OCI-LY1 (cell line): ENCODE results near the gene METAP1D.

Source experiments
- EZH2 ChIP-seq: fragments of 200-600 bp; sonication (generic), shearing (Covaris generic); IDR thresholded peaks from 2 replicates; pipeline ENCODE4 v1.8.0; 2017; ENCODE audit warnings: borderline replicate concordance, mixed run types, mild to moderate bottlenecking, antibody characterized with exemption, low read length, moderate library complexity, mixed read lengths
- TF ChIP-seq, protein P1 (sequence below): fragments of 200-600 bp; sonication (generic), shearing (Covaris generic); IDR thresholded peaks from 2 replicates; pipeline ENCODE4 v1.5.1; 2017; ENCODE audit warnings: mild to moderate bottlenecking, antibody characterized with exemption, low read length, moderate library complexity, mixed read lengths

DNA sequence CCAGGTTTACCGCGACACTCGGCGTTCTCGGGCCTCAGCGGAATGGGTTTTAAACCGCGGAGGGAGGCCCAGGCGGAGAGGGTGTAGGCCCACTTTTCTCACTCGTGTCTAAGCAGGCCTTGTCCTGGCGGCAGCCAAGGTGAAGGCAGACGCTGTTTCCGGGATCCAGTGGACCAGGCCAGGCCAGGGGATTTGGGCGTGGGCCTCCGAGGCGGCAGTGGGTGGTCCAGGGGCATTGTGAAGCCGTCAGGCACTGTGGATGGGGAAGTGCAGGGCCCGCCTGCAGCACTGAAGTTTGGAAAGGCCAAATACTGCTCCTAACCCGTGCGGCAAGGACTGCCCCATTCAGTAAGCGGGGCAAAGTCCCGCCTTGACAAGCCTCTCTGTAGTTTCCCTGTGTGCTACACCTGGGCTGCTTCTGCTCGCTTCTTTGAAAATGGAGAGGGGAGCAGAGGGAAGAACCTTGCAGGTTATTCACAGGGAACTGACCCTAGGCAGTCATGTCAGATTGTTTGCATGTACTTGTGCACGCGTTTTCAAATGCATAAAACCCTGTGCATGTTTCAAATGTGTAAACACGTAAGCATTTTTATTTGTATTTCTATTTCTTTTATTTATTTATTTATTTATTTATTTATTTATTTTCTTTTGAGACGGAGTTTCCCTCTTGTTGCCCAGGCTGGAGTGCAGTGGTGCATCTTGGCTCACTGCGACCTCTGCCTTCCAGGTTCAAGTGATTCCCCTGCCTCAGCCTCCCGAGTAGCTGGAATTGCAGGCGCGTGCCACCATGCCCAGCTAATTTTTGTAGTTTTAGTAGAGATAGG is 110.4 kb downstream of the METAP1D start:
- TF ChIP-seq, protein P1, sequence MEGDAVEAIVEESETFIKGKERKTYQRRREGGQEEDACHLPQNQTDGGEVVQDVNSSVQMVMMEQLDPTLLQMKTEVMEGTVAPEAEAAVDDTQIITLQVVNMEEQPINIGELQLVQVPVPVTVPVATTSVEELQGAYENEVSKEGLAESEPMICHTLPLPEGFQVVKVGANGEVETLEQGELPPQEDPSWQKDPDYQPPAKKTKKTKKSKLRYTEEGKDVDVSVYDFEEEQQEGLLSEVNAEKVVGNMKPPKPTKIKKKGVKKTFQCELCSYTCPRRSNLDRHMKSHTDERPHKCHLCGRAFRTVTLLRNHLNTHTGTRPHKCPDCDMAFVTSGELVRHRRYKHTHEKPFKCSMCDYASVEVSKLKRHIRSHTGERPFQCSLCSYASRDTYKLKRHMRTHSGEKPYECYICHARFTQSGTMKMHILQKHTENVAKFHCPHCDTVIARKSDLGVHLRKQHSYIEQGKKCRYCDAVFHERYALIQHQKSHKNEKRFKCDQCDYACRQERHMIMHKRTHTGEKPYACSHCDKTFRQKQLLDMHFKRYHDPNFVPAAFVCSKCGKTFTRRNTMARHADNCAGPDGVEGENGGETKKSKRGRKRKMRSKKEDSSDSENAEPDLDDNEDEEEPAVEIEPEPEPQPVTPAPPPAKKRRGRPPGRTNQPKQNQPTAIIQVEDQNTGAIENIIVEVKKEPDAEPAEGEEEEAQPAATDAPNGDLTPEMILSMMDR = no peak
- no peak for TF ChIP-seq EZH2
